ENCODE results near the gene SLC26A2. TPM values are rescaled to one million over a fixed set of nuclear protein-coding genes. Genes with fewer than 3 reads are reported as not detected.

SLC26A2 gene
- total RNA-seq, 1 experiment from 2014 or later, result 43.9 TPM

- Mint-ChIP-seq H3K27me3 (ENCODE audit: insufficient read depth, unreplicated experiment) (no peaks in the 10 kb centered on the region), H3K4me1 (ENCODE audit: low read depth, unreplicated experiment) (peaks cover 33% of the 10 kb centered on the region), H3K9me3 (ENCODE audit: unreplicated experiment) (no peaks in the 10 kb centered on the region), H3K4me3 (ENCODE audit: unreplicated experiment) (no peak overlapping the region), H3K27ac (ENCODE audit: unreplicated experiment) (no peak overlapping the region), H3K36me3 (ENCODE audit: insufficient read depth, unreplicated experiment) (peaks cover 7% of the 10 kb centered on the region)
- intact Hi-C loops (cut with micrococcal nuclease; ENCODE audit: unreplicated experiment), result loop anchor here (5.0 kb wide), 1 partner anchor 141 kb away; no protein-coding TSS in a partner anchor
- no peaks in the 10 kb centered on the region for H3K9me3 ChIP-seq
- H3K27me3 ChIP-seq (replicated peaks; ENCODE audit: control insufficient read depth, insufficient read depth, low read length), result no peaks in the 10 kb centered on the region
- ChIA-PET CTCF (interaction anchor here (3.3 to 4.7 kb wide), 2 partner anchors 32 to 159 kb away, joined by 39 to 62 read pairs; partner anchors contain the start of gene SLC26A2), POLR2A (no interaction called here)
- TF ChIP-seq CTCF (IDR thresholded peaks at IDR 0.05; ENCODE audit: insufficient read depth in 1 of 2, low read depth in 1 of 2, low read length in 1 of 2, severe bottlenecking in 1 of 2, unreplicated experiment in 1 of 2), result no peak
- no peak for DNase-seq
- peaks cover 4% of the 10 kb centered on the region; the same call in 1 of the 2 replicates for H3K36me3 ChIP-seq (ENCODE audit: control insufficient read depth, insufficient read depth, low read length)
- no TSS peak for BruUV-seq (replicated peaks)
- H3K4me3 ChIP-seq (ENCODE audit: low read depth, low read length), result no peak overlapping the region
- H3K4me1 ChIP-seq, result peaks cover 26% of the 10 kb centered on the region
Measured at GRCh38 chr5:149993471-149993870, 32.9 kb downstream of the SLC26A2 start.

- H3K4me3 ChIP-seq (ENCODE audit: low read depth, low read length), result no peak overlapping the region
- no peak for DNase-seq
- Mint-ChIP-seq H3K27me3 (ENCODE audit: insufficient read depth, unreplicated experiment) (no peaks in the 10 kb centered on the region), H3K27ac (ENCODE audit: unreplicated experiment) (peak overlapping the region; percentile 75), H3K36me3 (ENCODE audit: insufficient read depth, unreplicated experiment) (peaks cover 17% of the 10 kb centered on the region), H3K4me3 (ENCODE audit: unreplicated experiment) (peak overlapping the region; percentile 54), H3K4me1 (ENCODE audit: low read depth, unreplicated experiment) (peaks cover 35% of the 10 kb centered on the region), H3K9me3 (ENCODE audit: unreplicated experiment) (no peaks in the 10 kb centered on the region)
- ChIA-PET POLR2A (no interaction called here), CTCF (interaction anchor here (0.8 to 1.0 kb wide), 3 partner anchors 35 to 161 kb away, joined by 3 to 4 read pairs (median 3); partner anchors contain the start of gene SLC26A2)
- no peak for TF ChIP-seq CTCF (IDR thresholded peaks at IDR 0.05; ENCODE audit: insufficient read depth in 1 of 2, low read depth in 1 of 2, low read length in 1 of 2, severe bottlenecking in 1 of 2, unreplicated experiment in 1 of 2)
- no TSS peak for BruUV-seq (replicated peaks)
- peaks cover 30% of the 10 kb centered on the region for H3K4me1 ChIP-seq
- intact Hi-C loops (cut with micrococcal nuclease; ENCODE audit: unreplicated experiment), result loop anchor here (1.0 kb wide), 1 partner anchor 31 kb away; no protein-coding TSS in a partner anchor
- H3K9me3 ChIP-seq, result no peaks in the 10 kb centered on the region
- peaks cover 4% of the 10 kb centered on the region; the same call in 1 of the 2 replicates for H3K36me3 ChIP-seq (ENCODE audit: control insufficient read depth, insufficient read depth, low read length)
- no peaks in the 10 kb centered on the region for H3K27me3 ChIP-seq (replicated peaks; ENCODE audit: control insufficient read depth, insufficient read depth, low read length)
Measured at GRCh38 chr5:149995385-149996204, 35.0 kb downstream of the SLC26A2 start.

GRCh38 chr5:149996205-149996890 lies 35.8 kb downstream of the SLC26A2 start:
- Mint-ChIP-seq H3K36me3 (ENCODE audit: insufficient read depth, unreplicated experiment) (peaks cover 25% of the 10 kb centered on the region), H3K4me1 (ENCODE audit: low read depth, unreplicated experiment) (peaks cover 35% of the 10 kb centered on the region), H3K4me3 (ENCODE audit: unreplicated experiment) (peak overlapping the region; percentile 54), H3K27me3 (ENCODE audit: insufficient read depth, unreplicated experiment) (no peaks in the 10 kb centered on the region), H3K27ac (ENCODE audit: unreplicated experiment) (peak overlapping the region; percentile 75), H3K9me3 (ENCODE audit: unreplicated experiment) (no peaks in the 10 kb centered on the region)
- CTCF ChIA-PET, result interaction anchor here (0.6 to 1.0 kb wide), 5 partner anchors 36 to 162 kb away, joined by 3 to 7 read pairs (median 4); partner anchors contain the start of gene SLC26A2
- DNase-seq, result peak in 1 of 2 experiments; percentile 44
- POLR2A ChIA-PET, result interaction anchor here (1.0 kb wide), 1 partner anchor 36 kb away, joined by 4 read pairs; the partner anchor contains the start of gene SLC26A2
- no peaks in the 10 kb centered on the region for H3K27me3 ChIP-seq (replicated peaks; ENCODE audit: control insufficient read depth, insufficient read depth, low read length)
- TF ChIP-seq CTCF (IDR thresholded peaks at IDR 0.05; ENCODE audit: insufficient read depth in 1 of 2, low read depth in 1 of 2, low read length in 1 of 2, severe bottlenecking in 1 of 2, unreplicated experiment in 1 of 2), result no peak
- peaks cover 30% of the 10 kb centered on the region for H3K4me1 ChIP-seq
- intact Hi-C loops (cut with micrococcal nuclease; ENCODE audit: unreplicated experiment), result loop anchor here (1.0 kb wide), 1 partner anchor 30 kb away; no protein-coding TSS in a partner anchor
- BruUV-seq (replicated peaks), result no TSS peak
- H3K9me3 ChIP-seq, result no peaks in the 10 kb centered on the region
- H3K4me3 ChIP-seq (ENCODE audit: low read depth, low read length), result no peak overlapping the region
- peaks cover 4% of the 10 kb centered on the region; the same call in 1 of the 2 replicates for H3K36me3 ChIP-seq (ENCODE audit: control insufficient read depth, insufficient read depth, low read length)

Measured in Caco-2 (cell line).